ENCODE data around the gene IGF2BP2. TPM values are rescaled to one million over a fixed set of nuclear protein-coding genes. Genes with fewer than 3 reads are reported as not detected.

Gene IGF2BP2
- total and polyA plus RNA-seq, 9 of the 15 experiments (the other 6 are each of a cell fraction or from before 2014, with no cell fraction given), result 3.2 to 59.6 (median 30.5) TPM

DNA sequence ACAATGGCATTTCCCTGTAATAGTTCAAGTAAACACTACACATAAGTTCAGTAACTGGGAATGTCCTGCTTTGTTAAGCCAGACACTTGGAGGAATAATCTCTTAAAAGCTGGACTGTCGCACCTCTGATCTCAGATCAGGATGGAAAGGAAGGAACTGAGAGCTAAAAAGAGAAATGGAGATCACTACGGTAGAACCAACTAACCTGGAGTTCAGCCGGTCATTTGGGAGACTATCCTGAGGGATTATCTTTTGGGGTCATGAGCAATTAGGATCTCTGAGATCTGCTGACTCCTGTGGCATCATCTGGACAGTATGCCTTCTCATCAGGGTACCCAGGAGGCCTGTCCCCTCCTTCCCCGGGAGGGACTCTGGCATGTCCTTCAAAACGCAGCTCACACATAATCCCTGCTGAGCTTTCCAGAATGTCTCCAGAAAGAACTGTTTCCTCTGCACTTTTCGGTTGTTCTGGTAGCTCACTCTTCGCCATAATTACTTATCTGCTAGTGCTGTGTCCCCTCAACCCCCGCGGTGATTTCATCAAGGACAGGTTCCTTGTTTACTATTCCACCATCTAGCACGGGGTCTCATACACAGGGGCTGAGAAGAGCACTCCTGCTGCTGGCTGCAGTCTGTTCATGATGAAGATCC, 123.1 kb downstream of the IGF2BP2 start:
- ChIA-PET CTCF (ENCODE audit: low intra/inter-chr PET ratio) (no interaction called here), POLR2A (interaction anchor here (0.6 to 2.5 kb wide), 7 partner anchors 9 to 110 kb away, joined by 3 to 7 read pairs (median 4); no protein-coding TSS in a partner anchor)
- H3K27ac ChIP-seq (ENCODE audit: extremely low read depth, low read depth, low read length), result peak overlapping the region; percentile 73; the same call in 2 of the 3 replicates
- no peak overlapping the region; the same call in 1 of the 2 replicates for H2AFZ ChIP-seq (ENCODE audit: low read depth, low read length)
- peak; percentile 54 for ATAC-seq
- peaks cover 64% of the 10 kb centered on the region for H3K79me2 ChIP-seq (ENCODE audit: control insufficient read depth, insufficient read depth, low read length)
- peak in 3 of 4 experiments; percentile 20 to 40 (median 34) for DNase-seq (ENCODE audit: extremely low read depth in 1 of 4, low spot score in 3 of 4)
- TF ChIP-seq, protein P1, sequence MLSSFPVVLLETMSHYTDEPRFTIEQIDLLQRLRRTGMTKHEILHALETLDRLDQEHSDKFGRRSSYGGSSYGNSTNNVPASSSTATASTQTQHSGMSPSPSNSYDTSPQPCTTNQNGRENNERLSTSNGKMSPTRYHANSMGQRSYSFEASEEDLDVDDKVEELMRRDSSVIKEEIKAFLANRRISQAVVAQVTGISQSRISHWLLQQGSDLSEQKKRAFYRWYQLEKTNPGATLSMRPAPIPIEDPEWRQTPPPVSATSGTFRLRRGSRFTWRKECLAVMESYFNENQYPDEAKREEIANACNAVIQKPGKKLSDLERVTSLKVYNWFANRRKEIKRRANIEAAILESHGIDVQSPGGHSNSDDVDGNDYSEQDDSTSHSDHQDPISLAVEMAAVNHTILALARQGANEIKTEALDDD (IDR thresholded peaks at IDR 0.05), result peak; percentile 50; the same call in 1 of the 2 replicates
- peak; percentile 74 to 75 for TF ChIP-seq FOXK2 (conservative IDR thresholded peaks at IDR 0.05 in 1 of 2, IDR thresholded peaks at IDR 0.05 in 1 of 2; ENCODE audit: low read depth in 2 of 2)
- TF ChIP-seq ARNT (IDR thresholded peaks at IDR 0.05), result peak in 1 of 2 experiments; percentile 58; a peak in 1 of 4 replicates
- TF ChIP-seq ZBTB7A (IDR thresholded peaks at IDR 0.05; ENCODE audit: borderline replicate concordance, control insufficient read depth, low read depth, low read length), result peak; percentile 30; the same call in 1 of the 2 replicates
- TF ChIP-seq ZKSCAN8 (CRISPR knock-in tag; IDR thresholded peaks at IDR 0.05), result no peak
- H3K9me1 ChIP-seq (ENCODE audit: control insufficient read depth, insufficient read depth, low read length), result no peaks in the 10 kb centered on the region
- intact Hi-C loops (cut with micrococcal nuclease) (no loop called here), in situ Hi-C loops (cut with MboI) (no loop called here)
- H3K4me2 ChIP-seq (ENCODE audit: insufficient read depth, low read length), result peak overlapping the region; percentile 62
- no peak overlapping the region for H3K4me3 ChIP-seq
- H3K9me3 ChIP-seq (replicated peaks; ENCODE audit: control insufficient read depth, insufficient read depth, low read depth, low read length), result no peaks in the 10 kb centered on the region
- H4K20me1 ChIP-seq (replicated peaks; ENCODE audit: control insufficient read depth, insufficient read depth, low read length), result no peaks in the 10 kb centered on the region
- BruUV-seq (replicated peaks), result no TSS peak
- peak overlapping the region; percentile 2 to 38; a peak in 3 of 4 replicates for H3K9ac ChIP-seq (ENCODE audit: insufficient read depth in 1 of 2, low read depth in 2 of 2, low read length in 2 of 2)
- H3K36me3 ChIP-seq (ENCODE audit: control insufficient read depth, insufficient read depth, low read length), result no peaks in the 10 kb centered on the region; the same call in 2 of the 3 replicates
- no peaks in the 10 kb centered on the region for H3K27me3 ChIP-seq (ENCODE audit: control insufficient read depth in 2 of 2, insufficient read depth in 2 of 2, low read length in 2 of 2)
- peaks cover 4 to 32% of the 10 kb centered on the region in 2 experiments for H3K4me1 ChIP-seq (replicated peaks in 1 of 2; ENCODE audit: control insufficient read depth in 2 of 2, insufficient read depth in 2 of 2, low read length in 2 of 2)
- FAIRE-seq, result peak; percentile 59
- WGBS (ENCODE audit: insufficient coverage, low coverage, missing lambda C conversion rate), result 13% methylated on average over 10 of the region's 10 CpGs
